ENCODE data around the gene FRMD1. TPM values are rescaled to one million over a fixed set of nuclear protein-coding genes. Genes with fewer than 3 reads are reported as not detected.

The FRMD1 gene
- total RNA-seq, 1 experiment from 2014 or later, result not detected

GRCh38 chr6:168070804-168071203 is 8.2 kb downstream of the FRMD1 start:
- ChIA-PET POLR2A (no interaction called here), CTCF (no interaction called here)
- H3K4me3 Mint-ChIP-seq (ENCODE audit: unreplicated experiment), result no peak overlapping the region
- H3K4me1 Mint-ChIP-seq (ENCODE audit: insufficient read depth, unreplicated experiment), result no peaks in the 10 kb centered on the region
- intact Hi-C loops (cut with micrococcal nuclease), result no loop called here
- H3K9me3 Mint-ChIP-seq (ENCODE audit: unreplicated experiment), result no peaks in the 10 kb centered on the region
- H3K36me3 Mint-ChIP-seq (ENCODE audit: insufficient read depth, unreplicated experiment), result no peaks in the 10 kb centered on the region
- H3K27ac Mint-ChIP-seq (ENCODE audit: low read depth, unreplicated experiment), result no peak overlapping the region
- H3K27me3 Mint-ChIP-seq (ENCODE audit: insufficient read depth, unreplicated experiment), result peaks cover 20% of the 10 kb centered on the region
- no TSS peak for BruUV-seq (replicated peaks)
- TF ChIP-seq CTCF (IDR thresholded peaks at IDR 0.05; ENCODE audit: unreplicated experiment), result no peak
- no peak for DNase-seq (ENCODE audit: unreplicated experiment)

- POLR2A ChIA-PET, result no interaction called here
- Mint-ChIP-seq H3K4me3 (ENCODE audit: unreplicated experiment) (no peak overlapping the region), H3K27me3 (ENCODE audit: insufficient read depth, unreplicated experiment) (peaks cover 20% of the 10 kb centered on the region), H3K36me3 (ENCODE audit: insufficient read depth, unreplicated experiment) (no peaks in the 10 kb centered on the region), H3K9me3 (ENCODE audit: unreplicated experiment) (no peaks in the 10 kb centered on the region), H3K4me1 (ENCODE audit: insufficient read depth, unreplicated experiment) (no peaks in the 10 kb centered on the region), H3K27ac (ENCODE audit: low read depth, unreplicated experiment) (no peak overlapping the region)
- DNase-seq (ENCODE audit: unreplicated experiment), result no peak
- intact Hi-C loops (cut with micrococcal nuclease), result no loop called here
- no TSS peak for BruUV-seq (replicated peaks)
- no peak for TF ChIP-seq CTCF (IDR thresholded peaks at IDR 0.05; ENCODE audit: unreplicated experiment)
- CTCF ChIA-PET, result interaction anchor here (0.7 to 1.1 kb wide), 2 partner anchors 816 to 1555 kb away, joined by 3 read pairs; no protein-coding TSS in a partner anchor
Measured at GRCh38 chr6:168067081-168067759, 11.8 kb downstream of the FRMD1 start.

GRCh38 chr6:168064226-168064807 is 14.7 kb downstream of the FRMD1 start:
- no peaks in the 10 kb centered on the region for H3K36me3 Mint-ChIP-seq (ENCODE audit: insufficient read depth, unreplicated experiment)
- H3K4me1 Mint-ChIP-seq (ENCODE audit: insufficient read depth, unreplicated experiment), result no peaks in the 10 kb centered on the region
- BruUV-seq (replicated peaks), result no TSS peak
- intact Hi-C loops (cut with micrococcal nuclease), result no loop called here
- no peak overlapping the region for H3K4me3 Mint-ChIP-seq (ENCODE audit: unreplicated experiment)
- TF ChIP-seq CTCF (IDR thresholded peaks at IDR 0.05; ENCODE audit: unreplicated experiment), result no peak
- CTCF ChIA-PET, result no interaction called here
- POLR2A ChIA-PET, result no interaction called here
- H3K9me3 Mint-ChIP-seq (ENCODE audit: unreplicated experiment), result no peaks in the 10 kb centered on the region
- no peak overlapping the region for H3K27ac Mint-ChIP-seq (ENCODE audit: low read depth, unreplicated experiment)
- H3K27me3 Mint-ChIP-seq (ENCODE audit: insufficient read depth, unreplicated experiment), result peaks cover 2% of the 10 kb centered on the region
- DNase-seq (ENCODE audit: unreplicated experiment), result no peak

GRCh38 chr6:168063431-168063830 is 15.6 kb downstream of the FRMD1 start:
- Mint-ChIP-seq H3K4me3 (ENCODE audit: unreplicated experiment) (no peak overlapping the region), H3K4me1 (ENCODE audit: insufficient read depth, unreplicated experiment) (no peaks in the 10 kb centered on the region), H3K27ac (ENCODE audit: low read depth, unreplicated experiment) (no peak overlapping the region), H3K27me3 (ENCODE audit: insufficient read depth, unreplicated experiment) (no peaks in the 10 kb centered on the region), H3K36me3 (ENCODE audit: insufficient read depth, unreplicated experiment) (no peaks in the 10 kb centered on the region), H3K9me3 (ENCODE audit: unreplicated experiment) (no peaks in the 10 kb centered on the region)
- CTCF ChIA-PET, result no interaction called here
- no peak for DNase-seq (ENCODE audit: unreplicated experiment)
- POLR2A ChIA-PET, result no interaction called here
- intact Hi-C loops (cut with micrococcal nuclease), result no loop called here
- TF ChIP-seq CTCF (IDR thresholded peaks at IDR 0.05; ENCODE audit: unreplicated experiment), result no peak
- BruUV-seq (replicated peaks), result no TSS peak

Data from MCF 10A (cell line).